HG03025 (cell line): ENCODE measurements around the gene ADAMTS19.
"Not testable (repeated sequence)": the region's sequence is repeated elsewhere in the genome, so short reads cannot be mapped to it uniquely, and the experiment has no call there.

Experiments
- ATAC-seq: cut with Tn5 transposase; IDR thresholded peaks from one replicate; pipeline ENCODE4 v1.9.1; 2021; ENCODE audit warnings: mild to moderate bottlenecking, moderate library complexity; ENCODE audit not compliant: unreplicated experiment, low FRiP score

The ADAMTS19 gene

GRCh38 chr5:129459777-129460671 is at the start of gene ADAMTS19:
TSS of gene ADAMTS19 (plus strand) at chr5:129460298. CDS start at chr5:129460392, 94 bp downstream.
- ATAC-seq: no peak

GRCh38 chr5:129410488-129410887 is 49.6 kb upstream of the ADAMTS19 start:
- no peak for ATAC-seq

- ATAC-seq: no peak
Measured at GRCh38 chr5:129412721-129413120, 47.4 kb upstream of the ADAMTS19 start.

GRCh38 chr5:129413570-129413969 is 46.5 kb upstream of the ADAMTS19 start:
- no peak for ATAC-seq

- ATAC-seq: no peak
Measured at GRCh38 chr5:129419292-129419691, 40.8 kb upstream of the ADAMTS19 start.

GRCh38 chr5:129425031-129425430 is 35.1 kb upstream of the ADAMTS19 start:
- ATAC-seq: no peak

GRCh38 chr5:129426071-129426470 is 34.0 kb upstream of the ADAMTS19 start:
- no peak for ATAC-seq

GRCh38 chr5:129428636-129429035 is 31.5 kb upstream of the ADAMTS19 start:
- ATAC-seq: not testable (repeated sequence)

GRCh38 chr5:129431406-129431805 is 28.7 kb upstream of the ADAMTS19 start:
- ATAC-seq: no peak

GRCh38 chr5:129438322-129438721 is 21.8 kb upstream of the ADAMTS19 start:
- ATAC-seq: no peak

GRCh38 chr5:129440424-129440823 is 19.7 kb upstream of the ADAMTS19 start:
- ATAC-seq: no peak

GRCh38 chr5:129441096-129441495 is 19.0 kb upstream of the ADAMTS19 start:
- ATAC-seq: no peak

- no peak for ATAC-seq
Measured at GRCh38 chr5:129445379-129445778, 14.7 kb upstream of the ADAMTS19 start.

GRCh38 chr5:129447968-129448367 is 12.1 kb upstream of the ADAMTS19 start:
- no peak for ATAC-seq

GRCh38 chr5:129448654-129449053 is 11.4 kb upstream of the ADAMTS19 start:
- ATAC-seq: no peak

- ATAC-seq: no peak
Measured at GRCh38 chr5:129454461-129454860, 5.6 kb upstream of the ADAMTS19 start.

GRCh38 chr5:129459450-129459776 is 685 bp upstream of the ADAMTS19 start:
- no peak for ATAC-seq

- no peak for ATAC-seq
Measured at GRCh38 chr5:129460672-129460935, 506 bp downstream of the ADAMTS19 start.

GRCh38 chr5:129460936-129461710 is 1.0 kb downstream of the ADAMTS19 start:
- ATAC-seq: no peak

- no peak for ATAC-seq
Measured at GRCh38 chr5:129461711-129462332, 1.7 kb downstream of the ADAMTS19 start.

GRCh38 chr5:129465776-129466344 is 5.8 kb downstream of the ADAMTS19 start:
- ATAC-seq: no peak
